Liver (tissue), 9 donors: ENCODE measurements around the gene DIPK1C. TPM values are rescaled to one million over a fixed set of nuclear protein-coding genes. Genes with fewer than 3 reads are reported as not detected.

Experiments
- DNase-seq: peaks from one replicate; pipeline ENCODE4 v3.0.0-alpha.2; 2017; ENCODE audit warnings: low spot score
- H3K27ac ChIP-seq, 2 donors: one replicate each; pipeline ENCODE4 v1.7.0; 2013; ENCODE audit warnings: inconsistent platforms in 2 of 2, low read length in 2 of 2, control low read depth in 1 of 2, low read depth in 1 of 2, mild to moderate bottlenecking in 1 of 2
- H3K27me3 ChIP-seq, 4 donors: one replicate each; pipeline versions ENCODE4 v1.6.1 to v1.7.0; 2013; ENCODE audit warnings: low read length in 3 of 4, inconsistent platforms in 1 of 4, mild to moderate bottlenecking in 1 of 4, moderate library complexity in 1 of 4; ENCODE audit not compliant: control insufficient read depth in 4 of 4, insufficient read depth in 4 of 4
- H3K36me3 ChIP-seq, 4 donors: one replicate each; pipeline versions ENCODE4 v1.6.1 to v1.7.0; 2013; ENCODE audit warnings: low read length in 3 of 4, mild to moderate bottlenecking in 3 of 4, low read depth in 1 of 4, moderate library complexity in 1 of 4; ENCODE audit not compliant: control insufficient read depth in 4 of 4, insufficient read depth in 3 of 4
- H3K4me1 ChIP-seq, 4 donors: one replicate each; pipeline versions ENCODE4 v1.6.1 to v1.7.0; 2013; ENCODE audit warnings: low read length in 3 of 4, mild to moderate bottlenecking in 3 of 4, moderate library complexity in 1 of 4; ENCODE audit not compliant: control insufficient read depth in 4 of 4, insufficient read depth in 4 of 4
- H3K4me3 ChIP-seq, 3 donors: one replicate each; pipeline versions ENCODE4 v1.6.1 to v1.7.0; 2013; ENCODE audit warnings: low read length in 3 of 3, control low read depth in 1 of 3, low read depth in 1 of 3, mild to moderate bottlenecking in 1 of 3
- H3K9ac ChIP-seq, 2 donors: one replicate each; pipeline ENCODE4 v1.7.0; 2013; ENCODE audit warnings: low read length in 2 of 2, mild to moderate bottlenecking in 2 of 2, moderate library complexity in 2 of 2, control low read depth in 1 of 2, low read depth in 1 of 2
- H3K9me3 ChIP-seq, 4 donors: one replicate each; pipeline versions ENCODE4 v1.6.1 to v1.7.0; 2013; ENCODE audit warnings: low read length in 3 of 4; ENCODE audit not compliant: control insufficient read depth in 4 of 4
- EGR1 ChIP-seq, 2 donors: IDR thresholded peaks; 2 replicates each; pipeline ENCODE4 v1.6.1; 2016 to 2018; ENCODE audit warnings: antibody characterized with exemption in 2 of 2, low read depth in 2 of 2
- FOXA1 ChIP-seq: IDR thresholded peaks from 2 replicates; pipeline ENCODE4 v1.6.1; 2016; ENCODE audit warnings: antibody characterized with exemption
- FOXA2 ChIP-seq: IDR thresholded peaks from 2 replicates; pipeline ENCODE4 v1.6.1; 2016; ENCODE audit warnings: antibody characterized with exemption
- GABPA ChIP-seq, 2 donors: IDR thresholded peaks in 1 of 2; conservative IDR thresholded peaks in 1 of 2; 2 replicates each; pipeline ENCODE4 v1.6.1; 2016; ENCODE audit warnings: antibody characterized with exemption in 2 of 2, mild to moderate bottlenecking in 1 of 2, moderate library complexity in 1 of 2
- HNF4A ChIP-seq, 2 donors: conservative IDR thresholded peaks; 2 replicates each; pipeline ENCODE4 v1.6.1; 2016; ENCODE audit warnings: antibody characterized with exemption in 2 of 2, mild to moderate bottlenecking in 2 of 2
- HNF4G ChIP-seq: IDR thresholded peaks from 2 replicates; pipeline ENCODE4 v1.6.1; 2016; ENCODE audit warnings: antibody characterized with exemption
- JUND ChIP-seq, 2 donors: IDR thresholded peaks; 2 replicates each; pipeline ENCODE4 v1.6.1; 2016; ENCODE audit warnings: antibody characterized with exemption in 2 of 2
- NR2F2 ChIP-seq: IDR thresholded peaks from 2 replicates; pipeline ENCODE4 v1.6.1; 2016; ENCODE audit warnings: antibody characterized with exemption
- RAD21 ChIP-seq, 2 donors: IDR thresholded peaks; 2 replicates each; pipeline ENCODE4 v1.6.1; 2016; ENCODE audit warnings: antibody characterized with exemption in 2 of 2, mild to moderate bottlenecking in 2 of 2
- REST ChIP-seq: IDR thresholded peaks from 2 replicates; pipeline ENCODE4 v1.6.1; 2016; ENCODE audit warnings: antibody characterized with exemption, mild to moderate bottlenecking
- RXRA ChIP-seq, 2 donors: IDR thresholded peaks; 2 replicates each; pipeline ENCODE4 v1.6.1; 2017 to 2018; ENCODE audit warnings: antibody characterized with exemption in 2 of 2, mild to moderate bottlenecking in 1 of 2
- SP1 ChIP-seq: IDR thresholded peaks from 2 replicates; pipeline ENCODE4 v1.6.1; 2018; ENCODE audit warnings: antibody characterized with exemption, mild to moderate bottlenecking
- TAF1 ChIP-seq: conservative IDR thresholded peaks from 2 replicates; pipeline ENCODE4 v1.6.1; 2016; ENCODE audit warnings: antibody characterized with exemption, mild to moderate bottlenecking
- YY1 ChIP-seq: IDR thresholded peaks from 2 replicates; pipeline ENCODE4 v1.6.1; 2016; ENCODE audit warnings: antibody characterized with exemption, mild to moderate bottlenecking
- ZBTB33 ChIP-seq: IDR thresholded peaks from 2 replicates; pipeline ENCODE4 v1.6.1; 2016; ENCODE audit warnings: antibody characterized with exemption
- WGBS: extraction: QIAGEN DNeasy Blood & Tissue Kit; methylation state at CpG from one replicate; pipeline ENCODE4 v1.1.7; 2013; 5-methylcytosine and 5-hydroxymethylcytosine counted together
- polyA plus RNA-seq, 2 donors: library from polyadenylated mRNA; stranded (reverse) in 1 of 2; unstranded in 1 of 2; fragments of 200-250 nt in 1 of 2; fragments of >200 nt in 1 of 2; fragmentation: Nextera tagmentation in 1 of 2; extraction: Ambion mirVana in 1 of 2; gene quantifications; one replicate each; pipeline versions ENCODE4 v1.2.1 to v1.2.3, GENCODE V29; 2013 to 2015
- total RNA-seq, 2 donors: library from RNA; depleted of rRNA; stranded (reverse); fragments of >200 nt; gene quantifications; one replicate each; pipeline ENCODE4 v1.2.3, GENCODE V29; 2014
- TF ChIP-seq, protein P1 (sequence below): IDR thresholded peaks from 2 replicates; pipeline ENCODE4 v1.6.1; 2016; ENCODE audit warnings: antibody characterized with exemption
- TF ChIP-seq, protein P2 (sequence below): IDR thresholded peaks from 2 replicates; pipeline ENCODE4 v1.6.1; 2016; ENCODE audit warnings: antibody characterized with exemption
- donor health status: healthy.
- donor health status: healthy.
- donor health status: healthy.
- donor health status: healthy.
- donor health status: healthy.

Gene DIPK1C
- total and polyA plus RNA-seq, 4 donors = 0.06 to 0.19 (median 0.08) TPM; not detected in 1

GRCh38 chr18:74430231-74430630 lies 26.9 kb downstream of the DIPK1C start:
- H3K9me3 ChIP-seq = peaks cover 0 to 8% (median 2%) of the 10 kb centered on the region in 4 donors
- no peaks in the 10 kb centered on the region for H3K36me3 ChIP-seq
- H3K27ac ChIP-seq = no peak overlapping the region
- no peaks in the 10 kb centered on the region for H3K4me1 ChIP-seq
- H3K4me3 ChIP-seq = no peak overlapping the region
- peaks cover 0 to 2% (median 0%) of the 10 kb centered on the region in 4 donors for H3K27me3 ChIP-seq
- DNase-seq = no peak
- H3K9ac ChIP-seq = no peak overlapping the region
- TF ChIP-seq TAF1 (no peak), ZBTB33 (no peak), SP1 (no peak), GABPA (IDR thresholded peaks at IDR 0.05 in 1 of 2, conservative IDR thresholded peaks at IDR 0.05 in 1 of 2) (no peak), REST (no peak), HNF4A (conservative IDR thresholded peaks at IDR 0.05) (no peak), FOXA1 (no peak), RAD21 (IDR thresholded peaks at IDR 0.05) (no peak), HNF4G (no peak), EGR1 (IDR thresholded peaks at IDR 0.05; ENCODE audit: low read depth in 2 of 2) (no peak), RXRA (IDR thresholded peaks at IDR 0.05) (no peak), YY1 (no peak), JUND (IDR thresholded peaks at IDR 0.05) (no peak)
- TF ChIP-seq, protein P1, sequence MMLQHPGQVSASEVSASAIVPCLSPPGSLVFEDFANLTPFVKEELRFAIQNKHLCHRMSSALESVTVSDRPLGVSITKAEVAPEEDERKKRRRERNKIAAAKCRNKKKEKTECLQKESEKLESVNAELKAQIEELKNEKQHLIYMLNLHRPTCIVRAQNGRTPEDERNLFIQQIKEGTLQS = no peak
- TF ChIP-seq, protein P2, sequence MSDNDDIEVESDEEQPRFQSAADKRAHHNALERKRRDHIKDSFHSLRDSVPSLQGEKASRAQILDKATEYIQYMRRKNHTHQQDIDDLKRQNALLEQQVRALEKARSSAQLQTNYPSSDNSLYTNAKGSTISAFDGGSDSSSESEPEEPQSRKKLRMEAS = no peak
- 86% methylated on average over 5 of the region's 5 CpGs for WGBS

GRCh38 chr18:74429096-74429495 lies 28.0 kb downstream of the DIPK1C start:
- TF ChIP-seq FOXA2 = no peak
- TF ChIP-seq, protein P1 = no peak
- no peak for TF ChIP-seq NR2F2
- no peak for TF ChIP-seq SP1
- TF ChIP-seq RXRA (IDR thresholded peaks at IDR 0.05) = no peak
- no peak for TF ChIP-seq HNF4A (conservative IDR thresholded peaks at IDR 0.05)
- no peak for TF ChIP-seq YY1
- TF ChIP-seq ZBTB33 = no peak
- no peak for TF ChIP-seq REST
- no peak for TF ChIP-seq RAD21 (IDR thresholded peaks at IDR 0.05)
- TF ChIP-seq, protein P2 = no peak
- no peak for TF ChIP-seq TAF1
- TF ChIP-seq FOXA1 = no peak
- TF ChIP-seq JUND (IDR thresholded peaks at IDR 0.05) = no peak
- TF ChIP-seq EGR1 (IDR thresholded peaks at IDR 0.05; ENCODE audit: low read depth in 2 of 2) = no peak
- TF ChIP-seq HNF4G = no peak
- Histone ChIP-seq H3K9ac (no peak overlapping the region), H3K4me1 (no peaks in the 10 kb centered on the region), H3K27ac (no peak overlapping the region), H3K9me3 (peaks cover 0 to 8% (median 4%) of the 10 kb centered on the region in 4 donors), H3K4me3 (no peak overlapping the region), H3K36me3 (no peaks in the 10 kb centered on the region), H3K27me3 (peaks cover 0 to 2% (median 0%) of the 10 kb centered on the region in 4 donors)
- 72% methylated on average over 7 of the region's 7 CpGs for WGBS
- DNase-seq = no peak
